NCI-H446 treated with DMSO at 0.1 percent for 48 hours (cell line): ENCODE measurements around the gene MICALL2.

Source experiments
- DNase-seq: peaks from one replicate; lab custom pipeline; 2025; lab: John Stamatoyannopoulos, UW

The MICALL2 gene

GRCh38 chr7:1458683-1459511 lies at the start of gene MICALL2:
TSS of gene MICALL2 (minus strand) at chr7:1459470. CDS start at chr7:1459326, 144 bp downstream.
- no peak for DNase-seq

GRCh38 chr7:1508277-1508758 lies 49.0 kb upstream of the MICALL2 start:
- no peak for DNase-seq

GRCh38 chr7:1505731-1506550 lies 46.7 kb upstream of the MICALL2 start:
- no peak for DNase-seq

GRCh38 chr7:1503816-1504775 lies 44.8 kb upstream of the MICALL2 start, which contains the start of gene INTS1:
TSS of gene INTS1 (minus strand) at chr7:1504389. CDS start at chr7:1503960, 429 bp downstream.
- DNase-seq, result peak; percentile 77

GRCh38 chr7:1503390-1503789 lies 44.1 kb upstream of the MICALL2 start:
- DNase-seq, result no peak

GRCh38 chr7:1502845-1503244 lies 43.6 kb upstream of the MICALL2 start:
- no peak for DNase-seq

GRCh38 chr7:1501487-1502270 lies 42.4 kb upstream of the MICALL2 start:
- DNase-seq, result no peak

GRCh38 chr7:1500064-1500807 lies 41.0 kb upstream of the MICALL2 start:
- no peak for DNase-seq

- DNase-seq, result no peak
Measured at GRCh38 chr7:1499367-1500029, 40.2 kb upstream of the MICALL2 start.

- DNase-seq, result no peak
Measured at GRCh38 chr7:1498370-1499305, 39.4 kb upstream of the MICALL2 start.

- DNase-seq, result no peak
Measured at GRCh38 chr7:1497293-1497927, 38.1 kb upstream of the MICALL2 start.

GRCh38 chr7:1496531-1497292 lies 37.4 kb upstream of the MICALL2 start:
- DNase-seq, result no peak

GRCh38 chr7:1495564-1496242 lies 36.4 kb upstream of the MICALL2 start:
- DNase-seq, result no peak

GRCh38 chr7:1494866-1495563 lies 35.7 kb upstream of the MICALL2 start:
- no peak for DNase-seq

GRCh38 chr7:1494447-1494846 lies 35.2 kb upstream of the MICALL2 start:
- no peak for DNase-seq

GRCh38 chr7:1493571-1493970 lies 34.3 kb upstream of the MICALL2 start:
- no peak for DNase-seq
